OCI-LY1 (cell line): ENCODE data around the gene ZNF365.

ENCODE experiments used
- H2AFZ ChIP-seq: fragments of 200-600 bp; sonication (generic), shearing (Covaris generic); 2 replicates; pipeline ENCODE4 v1.6.0; 2014; ENCODE audit warnings: antibody characterized with exemption, mild to moderate bottlenecking, low read length
- H3F3A ChIP-seq: fragments of 200-600 bp; sonication (generic), shearing (Covaris generic); 2 replicates; pipeline ENCODE4 v1.6.0; 2014; ENCODE audit warnings: mild to moderate bottlenecking, antibody characterized with exemption, low read length, moderate library complexity; ENCODE audit not compliant: insufficient read depth
- H3K27ac ChIP-seq: fragments of 200-600 bp; sonication (generic); 2 replicates; pipeline ENCODE4 v1.5.1; 2014; ENCODE audit warnings: low read length, mixed run types, mild to moderate bottlenecking, low read depth; ENCODE audit not compliant: poor library complexity, severe bottlenecking
- H3K27me3 ChIP-seq: fragments of 200-600 bp; sonication (generic); 2 replicates; pipeline ENCODE4 v1.6.0; 2014; ENCODE audit warnings: antibody characterized with exemption, mild to moderate bottlenecking, low read length, moderate library complexity; ENCODE audit not compliant: insufficient read depth
- H3K36me3 ChIP-seq: fragments of 200-600 bp; sonication (generic); 2 replicates; pipeline ENCODE4 v1.6.1; 2014; ENCODE audit warnings: mild to moderate bottlenecking, antibody characterized with exemption, low read length, moderate library complexity, mixed read lengths; ENCODE audit not compliant: insufficient read depth
- H3K4me1 ChIP-seq: fragments of 200-600 bp; sonication (generic); 2 replicates; pipeline ENCODE4 v1.5.1; 2014; ENCODE audit warnings: mild to moderate bottlenecking, low read length, moderate library complexity; ENCODE audit not compliant: insufficient read depth, severe bottlenecking
- H3K4me2 ChIP-seq: fragments of 200-600 bp; sonication (generic), shearing (Covaris generic); 2 replicates; pipeline ENCODE4 v1.6.1; 2014; ENCODE audit warnings: low read length
- H3K4me3 ChIP-seq: fragments of 200-600 bp; sonication (generic); 2 replicates; pipeline ENCODE4 v1.5.1; 2014; ENCODE audit warnings: low read length, low read depth, mild to moderate bottlenecking, mixed read lengths; ENCODE audit not compliant: poor library complexity, severe bottlenecking
- H3K79me2 ChIP-seq: fragments of 200-600 bp; shearing (Covaris generic); 2 replicates; pipeline ENCODE4 v1.6.1; 2016; ENCODE audit warnings: mixed run types, low read length, mixed read lengths; ENCODE audit not compliant: insufficient read depth
- H3K9ac ChIP-seq: fragments of 200-600 bp; sonication (generic), shearing (Covaris generic); 2 replicates; pipeline ENCODE4 v1.6.1; 2014; ENCODE audit warnings: mild to moderate bottlenecking, low read length, mixed read lengths
- H3K9me2 ChIP-seq: fragments of 200-600 bp; sonication (generic), shearing (Covaris generic); 2 replicates; pipeline ENCODE4 v1.6.1; 2014; ENCODE audit warnings: low read depth, mild to moderate bottlenecking, low read length, mixed read lengths
- H3K9me3 ChIP-seq: fragments of 200-600 bp; shearing (Covaris generic); 2 replicates; pipeline ENCODE4 v1.6.1; 2014; ENCODE audit warnings: low read length, mixed read lengths
- H4K20me1 ChIP-seq: fragments of 200-600 bp; sonication (generic), shearing (Covaris generic); 2 replicates; pipeline ENCODE4 v1.6.0; 2016; ENCODE audit warnings: mild to moderate bottlenecking, low read length; ENCODE audit not compliant: insufficient read depth
- EZH2 ChIP-seq: fragments of 200-600 bp; sonication (generic), shearing (Covaris generic); IDR thresholded peaks from 2 replicates; pipeline ENCODE4 v1.8.0; 2017; ENCODE audit warnings: borderline replicate concordance, mixed run types, mild to moderate bottlenecking, antibody characterized with exemption, low read length, moderate library complexity, mixed read lengths
- TF ChIP-seq, protein P1 (sequence below): fragments of 200-600 bp; sonication (generic), shearing (Covaris generic); IDR thresholded peaks from 2 replicates; pipeline ENCODE4 v1.5.1; 2017; ENCODE audit warnings: mild to moderate bottlenecking, antibody characterized with exemption, low read length, moderate library complexity, mixed read lengths

Gene ZNF365

DNA sequence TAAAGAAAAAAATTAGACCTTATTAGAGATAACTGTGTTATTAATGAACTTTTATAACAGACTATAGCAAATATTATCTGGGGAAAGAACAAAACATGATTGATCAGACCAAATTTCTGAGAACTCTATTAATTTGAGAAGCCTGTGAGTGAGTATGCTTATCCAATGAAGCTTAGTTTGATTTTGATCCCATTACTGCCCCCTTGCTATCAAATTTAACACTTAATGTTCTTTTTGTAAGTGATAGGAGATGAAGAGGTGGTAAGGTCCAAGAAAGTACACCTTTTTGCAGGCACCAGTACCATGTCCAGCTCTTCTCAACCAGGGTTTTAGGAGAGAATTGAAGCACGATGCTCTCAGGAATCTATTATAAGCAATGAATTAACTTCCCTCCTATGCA is 49.9 kb downstream of the ZNF365 start:
- H3K9ac ChIP-seq: no peak overlapping the region
- no peaks in the 10 kb centered on the region for H3F3A ChIP-seq
- no peak overlapping the region for H3K27ac ChIP-seq
- H3K9me3 ChIP-seq: no peaks in the 10 kb centered on the region
- no peaks in the 10 kb centered on the region for H3K27me3 ChIP-seq
- H3K79me2 ChIP-seq: no peaks in the 10 kb centered on the region
- H3K4me2 ChIP-seq: no peak overlapping the region
- H3K9me2 ChIP-seq: no peaks in the 10 kb centered on the region
- H3K4me1 ChIP-seq: no peaks in the 10 kb centered on the region
- no peak overlapping the region for H2AFZ ChIP-seq
- no peak overlapping the region for H3K4me3 ChIP-seq
- no peaks in the 10 kb centered on the region for H3K36me3 ChIP-seq
- TF ChIP-seq EZH2: no peak
- TF ChIP-seq, protein P1, sequence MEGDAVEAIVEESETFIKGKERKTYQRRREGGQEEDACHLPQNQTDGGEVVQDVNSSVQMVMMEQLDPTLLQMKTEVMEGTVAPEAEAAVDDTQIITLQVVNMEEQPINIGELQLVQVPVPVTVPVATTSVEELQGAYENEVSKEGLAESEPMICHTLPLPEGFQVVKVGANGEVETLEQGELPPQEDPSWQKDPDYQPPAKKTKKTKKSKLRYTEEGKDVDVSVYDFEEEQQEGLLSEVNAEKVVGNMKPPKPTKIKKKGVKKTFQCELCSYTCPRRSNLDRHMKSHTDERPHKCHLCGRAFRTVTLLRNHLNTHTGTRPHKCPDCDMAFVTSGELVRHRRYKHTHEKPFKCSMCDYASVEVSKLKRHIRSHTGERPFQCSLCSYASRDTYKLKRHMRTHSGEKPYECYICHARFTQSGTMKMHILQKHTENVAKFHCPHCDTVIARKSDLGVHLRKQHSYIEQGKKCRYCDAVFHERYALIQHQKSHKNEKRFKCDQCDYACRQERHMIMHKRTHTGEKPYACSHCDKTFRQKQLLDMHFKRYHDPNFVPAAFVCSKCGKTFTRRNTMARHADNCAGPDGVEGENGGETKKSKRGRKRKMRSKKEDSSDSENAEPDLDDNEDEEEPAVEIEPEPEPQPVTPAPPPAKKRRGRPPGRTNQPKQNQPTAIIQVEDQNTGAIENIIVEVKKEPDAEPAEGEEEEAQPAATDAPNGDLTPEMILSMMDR: peak; percentile 30; the same call in 1 of the 2 replicates
- H4K20me1 ChIP-seq: no peaks in the 10 kb centered on the region

DNA sequence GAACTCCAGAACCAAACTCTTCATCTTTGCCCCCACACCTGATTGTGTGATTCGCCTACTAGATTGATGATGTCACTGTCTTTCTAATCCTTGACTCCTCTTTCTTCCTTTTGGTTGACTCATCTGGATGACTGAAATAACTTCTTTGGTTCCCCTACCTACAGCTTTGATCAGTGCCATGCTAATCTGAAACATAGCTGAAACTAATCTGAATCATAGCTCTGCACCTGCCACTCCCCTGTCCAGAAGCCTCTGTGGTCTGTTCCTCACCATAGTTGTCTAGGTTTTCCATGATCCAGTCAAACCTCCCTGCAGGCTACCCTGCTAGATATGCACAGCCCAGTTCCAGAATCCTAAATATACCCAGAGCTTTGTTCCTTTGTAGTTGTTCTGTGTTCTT is 51.9 kb downstream of the ZNF365 start:
- Histone ChIP-seq H3K79me2 (no peaks in the 10 kb centered on the region), H3K4me2 (no peak overlapping the region), H2AFZ (no peak overlapping the region), H3K9me3 (no peaks in the 10 kb centered on the region), H4K20me1 (no peaks in the 10 kb centered on the region), H3K9me2 (no peaks in the 10 kb centered on the region), H3F3A (no peaks in the 10 kb centered on the region), H3K27ac (no peak overlapping the region), H3K36me3 (no peaks in the 10 kb centered on the region), H3K27me3 (no peaks in the 10 kb centered on the region), H3K4me3 (no peak overlapping the region), H3K9ac (no peak overlapping the region), H3K4me1 (no peaks in the 10 kb centered on the region)
- TF ChIP-seq, protein P1: no peak
- TF ChIP-seq EZH2: no peak

DNA sequence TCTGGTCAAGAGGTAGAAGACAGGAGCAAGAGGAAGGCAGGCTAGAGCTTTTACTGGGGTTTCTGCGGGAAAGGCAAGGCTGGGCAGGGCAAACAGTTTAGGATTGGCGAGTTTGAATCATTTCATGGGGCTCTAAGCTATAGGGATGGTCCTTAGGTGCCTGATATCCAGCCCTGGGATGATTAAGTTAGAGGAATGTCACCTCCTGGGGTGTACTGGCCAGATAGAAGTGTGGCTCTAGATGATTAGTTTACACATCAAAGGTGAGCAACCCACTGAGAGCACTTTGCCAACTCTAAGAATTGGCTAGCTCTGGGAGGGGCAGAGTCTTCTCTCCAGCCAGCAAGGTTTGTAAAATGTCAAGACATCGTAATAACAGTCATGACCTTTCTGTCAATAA is 52.4 kb downstream of the ZNF365 start:
- Histone ChIP-seq H2AFZ (no peak overlapping the region), H3K79me2 (no peaks in the 10 kb centered on the region), H3K4me3 (no peak overlapping the region), H3K36me3 (no peaks in the 10 kb centered on the region), H4K20me1 (no peaks in the 10 kb centered on the region), H3K9ac (no peak overlapping the region), H3K27ac (no peak overlapping the region), H3K4me2 (no peak overlapping the region), H3K9me3 (no peaks in the 10 kb centered on the region), H3K9me2 (no peaks in the 10 kb centered on the region), H3K27me3 (no peaks in the 10 kb centered on the region), H3F3A (no peaks in the 10 kb centered on the region), H3K4me1 (no peaks in the 10 kb centered on the region)
- no peak for TF ChIP-seq EZH2
- TF ChIP-seq, protein P1: no peak
